Measurements from ENCODE around the gene TALDO1.

GRCh38 chr11:698493-699115 lies 48.7 kb upstream of the TALDO1 start:
- TF ChIP-seq CTCF (IDR thresholded peaks at IDR 0.05) (no peak), POLR2A (IDR thresholded peaks at IDR 0.05) (no peak)
